Natural killer cell (primary cell): ENCODE measurements around the gene RAD17. TPM values are rescaled to one million over a fixed set of nuclear protein-coding genes. Genes with fewer than 3 reads are reported as not detected.

Experiments used
- ATAC-seq, 3 donors: fragments of 150-1000 bp in 2 of 3; fragments of 200-7000 bp in 1 of 3; cut with Tn5 transposase; 1 replicate in 1 of 3; 2 replicates in 2 of 3; pipeline ENCODE4 v1.10.0; 2021; ENCODE audit warnings: mild to moderate bottlenecking in 2 of 3, moderate library complexity in 2 of 3
- DNase-seq, 2 donors: peaks; one replicate each; pipeline versions ENCODE4 v3.0.0 to v3.0.0-alpha.2; 2013 to 2021; ENCODE audit warnings: mixed read lengths in 1 of 2
- H3K27ac ChIP-seq: one replicate; pipeline ENCODE4 v1.5.1; 2013; ENCODE audit warnings: mild to moderate bottlenecking, low read length
- H3K27me3 ChIP-seq: one replicate; pipeline ENCODE4 v1.6.1; 2013; ENCODE audit warnings: low read length; ENCODE audit not compliant: control insufficient read depth, insufficient read depth
- H3K36me3 ChIP-seq: one replicate; pipeline ENCODE4 v1.6.1; 2013; ENCODE audit warnings: low read length; ENCODE audit not compliant: control insufficient read depth, insufficient read depth
- H3K4me1 ChIP-seq: one replicate; pipeline ENCODE4 v1.6.1; 2013; ENCODE audit warnings: low read length; ENCODE audit not compliant: control insufficient read depth, insufficient read depth
- H3K4me3 ChIP-seq: one replicate; pipeline ENCODE4 v1.5.1; 2013; ENCODE audit warnings: low read length
- H3K9me3 ChIP-seq: one replicate; pipeline ENCODE4 v1.6.1; 2013; ENCODE audit warnings: low read length; ENCODE audit not compliant: control insufficient read depth, insufficient read depth
- H3K27ac Mint-ChIP-seq, 2 donors: one replicate each; pipeline ENCODE4 v1.8.0; 2022; ENCODE audit warnings: mild to moderate bottlenecking in 2 of 2, mixed read lengths in 2 of 2, moderate library complexity in 1 of 2
- H3K27me3 Mint-ChIP-seq, 2 donors: one replicate each; pipeline ENCODE4 v1.8.0; 2022; ENCODE audit warnings: low read depth in 2 of 2, mixed read lengths in 2 of 2
- H3K36me3 Mint-ChIP-seq: one replicate; pipeline ENCODE4 v1.8.0; 2022; ENCODE audit warnings: mixed read lengths
- H3K4me1 Mint-ChIP-seq, 2 donors: one replicate each; pipeline ENCODE4 v1.8.0; 2022; ENCODE audit warnings: mixed read lengths in 2 of 2
- H3K4me3 Mint-ChIP-seq: one replicate; pipeline ENCODE4 v1.8.0; 2022; ENCODE audit warnings: mild to moderate bottlenecking, moderate library complexity, mixed read lengths
- H3K9me3 Mint-ChIP-seq, 2 donors: one replicate each; pipeline ENCODE4 v1.8.0; 2022; ENCODE audit warnings: mixed read lengths in 2 of 2
- CTCF ChIP-seq: fragments of 200-600 bp; IDR thresholded peaks from one replicate; pipeline ENCODE4 v1.8.0; 2022; ENCODE audit warnings: antibody characterized with exemption
- WGBS: methylation state at CpG from one replicate; pipeline ENCODE4 v1.1.7; 2013; ENCODE audit warnings: missing lambda C conversion rate; ENCODE audit not compliant: insufficient coverage; 5-methylcytosine and 5-hydroxymethylcytosine counted together
- intact Hi-C: fragments of 100-400 bp; cut with micrococcal nuclease; formaldehyde crosslinking; loops from one replicate; pipeline ENCODE4 v1.14.2; 2022
- total RNA-seq, 4 donors: library from RNA; stranded (reverse); fragments of 120-200 nt in 1 of 4; gene quantifications; one replicate each; pipeline versions ENCODE4 v1.2.3 to v1.2.4, GENCODE V29; 2013 to 2022

RAD17 gene
- total RNA-seq, 3 donors from 2014 or later (not counting 1 experiment from before 2014, with no cell fraction given): 24.4 to 34.3 (median 24.6) TPM

GRCh38 chr5:69462170-69462569 is 92.6 kb downstream of the RAD17 start:
- H3K27ac ChIP-seq: no peak overlapping the region
- no peaks in the 10 kb centered on the region for H3K27me3 ChIP-seq
- no peaks in the 10 kb centered on the region for H3K36me3 ChIP-seq
- 91% methylated on average over 1 of the region's 1 CpG for WGBS
- no peaks in the 10 kb centered on the region for H3K9me3 ChIP-seq
- no peaks in the 10 kb centered on the region for H3K4me1 ChIP-seq
- no peak overlapping the region for H3K4me3 ChIP-seq
- Mint-ChIP-seq H3K36me3 (no peaks in the 10 kb centered on the region), H3K4me3 (no peak overlapping the region), H3K9me3 (no peaks in the 10 kb centered on the region), H3K27ac (no peak overlapping the region), H3K27me3 (no peaks in the 10 kb centered on the region), H3K4me1 (no peaks in the 10 kb centered on the region)
- no peak for TF ChIP-seq CTCF
- intact Hi-C loops: no loop called here
- no peak for DNase-seq
- no peak for ATAC-seq

Other genes starting within 250 kb of the RAD17 start
- 1 to 10 TPM; 2.8 to 5.2 (median 4.0) TPM for gene CCNB1, start 202.7 kb upstream of the RAD17 start, total RNA-seq
- 1 to 10 TPM; 5.6 to 6.4 (median 5.6) TPM for gene CENPH, start 180.2 kb upstream of the RAD17 start, total RNA-seq
- 10 to 100 TPM; 30.6 to 39.5 (median 30.8) TPM for gene CDK7, start 134.9 kb upstream of the RAD17 start, total RNA-seq
- 10 to 100 TPM in 2 of 3 donors, 1 to 10 TPM in 1; 7.2 to 12.8 (median 12.2) TPM for gene CCDC125, start 37.0 kb upstream of the RAD17 start, total RNA-seq
- 10 to 100 TPM in 1 of 3 donors, 1 to 10 TPM in 2; 5.8 to 10.8 (median 9.7) TPM for gene AK6, start 298 bp upstream of the RAD17 start, total RNA-seq
- 10 to 100 TPM; 38.3 to 53.8 (median 46.6) TPM for gene TAF9, start 298 bp upstream of the RAD17 start, total RNA-seq
- under 1 TPM in 1 of 3 donors, not detected in 2; 0.50 TPM for gene MARVELD2, start 45.3 kb downstream of the RAD17 start, total RNA-seq
- 1 to 10 TPM in 2 of 3 donors, under 1 TPM in 1; 0.68 to 1.8 (median 1.3) TPM for gene OCLN, start 123.0 kb downstream of the RAD17 start, total RNA-seq
- 10 to 100 TPM; 19.7 to 44.4 (median 35.1) TPM for gene GTF2H2C, start 190.4 kb downstream of the RAD17 start, total RNA-seq